LNCAP (cell line): ENCODE results near the gene ARMH3.

ENCODE experiments used
- TF ChIP-seq, protein P1 (sequence below): fragments of 450-650 bp; IDR thresholded peaks from 2 replicates; pipeline ENCODE4 v1.5.1; 2017; ENCODE audit warnings: mild to moderate bottlenecking

ARMH3 gene

DNA sequence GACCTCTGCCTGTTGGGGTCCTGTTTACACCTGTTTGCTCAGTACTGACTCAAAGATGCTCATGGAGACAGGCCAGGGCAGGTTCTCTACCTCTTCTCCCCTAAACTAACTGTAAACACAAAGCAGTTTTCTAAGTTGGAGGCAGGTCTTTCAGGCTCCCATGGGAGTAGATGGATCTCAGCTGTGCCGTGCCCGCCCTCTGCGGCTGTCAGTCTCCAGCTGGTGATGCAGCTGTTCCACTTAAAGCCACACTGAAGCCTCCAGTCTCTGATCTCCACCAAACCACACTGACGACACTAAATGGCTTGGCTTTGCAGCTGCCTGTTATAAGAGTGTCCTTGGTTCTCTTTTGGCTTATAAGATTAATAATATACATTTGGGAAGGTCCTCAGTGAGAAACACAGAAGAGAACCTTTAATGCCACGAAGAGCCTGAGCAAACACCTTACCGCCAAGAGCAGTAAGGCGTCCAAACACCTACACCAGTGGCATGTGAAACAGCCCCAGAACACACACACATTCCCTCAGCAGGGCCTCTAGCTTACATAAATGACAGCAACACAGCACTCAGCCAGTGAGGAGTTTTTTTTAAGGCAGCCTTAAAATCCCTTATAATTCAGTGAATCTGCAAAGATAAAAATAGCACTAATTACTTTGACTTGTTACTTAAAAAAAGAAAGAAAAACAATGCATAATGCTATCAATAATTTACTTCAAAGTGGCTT lies 152.0 kb downstream of the ARMH3 start:
- TF ChIP-seq, protein P1, sequence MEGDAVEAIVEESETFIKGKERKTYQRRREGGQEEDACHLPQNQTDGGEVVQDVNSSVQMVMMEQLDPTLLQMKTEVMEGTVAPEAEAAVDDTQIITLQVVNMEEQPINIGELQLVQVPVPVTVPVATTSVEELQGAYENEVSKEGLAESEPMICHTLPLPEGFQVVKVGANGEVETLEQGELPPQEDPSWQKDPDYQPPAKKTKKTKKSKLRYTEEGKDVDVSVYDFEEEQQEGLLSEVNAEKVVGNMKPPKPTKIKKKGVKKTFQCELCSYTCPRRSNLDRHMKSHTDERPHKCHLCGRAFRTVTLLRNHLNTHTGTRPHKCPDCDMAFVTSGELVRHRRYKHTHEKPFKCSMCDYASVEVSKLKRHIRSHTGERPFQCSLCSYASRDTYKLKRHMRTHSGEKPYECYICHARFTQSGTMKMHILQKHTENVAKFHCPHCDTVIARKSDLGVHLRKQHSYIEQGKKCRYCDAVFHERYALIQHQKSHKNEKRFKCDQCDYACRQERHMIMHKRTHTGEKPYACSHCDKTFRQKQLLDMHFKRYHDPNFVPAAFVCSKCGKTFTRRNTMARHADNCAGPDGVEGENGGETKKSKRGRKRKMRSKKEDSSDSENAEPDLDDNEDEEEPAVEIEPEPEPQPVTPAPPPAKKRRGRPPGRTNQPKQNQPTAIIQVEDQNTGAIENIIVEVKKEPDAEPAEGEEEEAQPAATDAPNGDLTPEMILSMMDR, result no peak

DNA sequence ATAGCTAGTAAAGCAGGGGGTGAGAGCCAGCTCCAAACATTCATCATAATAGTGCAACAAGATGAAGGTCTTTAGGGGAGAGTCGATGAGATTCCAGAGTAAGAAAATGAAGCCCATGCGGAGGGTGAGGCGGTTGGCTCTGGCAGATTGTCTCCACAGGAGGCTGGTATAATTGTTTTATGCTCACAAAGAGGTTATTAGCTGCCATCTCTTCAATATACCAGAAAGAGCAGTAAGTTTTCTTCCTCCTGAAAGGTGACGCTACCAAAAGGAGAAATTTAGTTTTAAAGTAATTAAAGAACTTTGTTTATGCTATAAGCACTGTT lies 153.2 kb downstream of the ARMH3 start:
- TF ChIP-seq, protein P1, result no peak

GRCh38 chr10:101902032-101902819 lies 153.7 kb downstream of the ARMH3 start:
- TF ChIP-seq, protein P1, result no peak

- TF ChIP-seq, protein P1, result no peak
Measured at GRCh38 chr10:101901340-101901739, 154.6 kb downstream of the ARMH3 start.

- TF ChIP-seq, protein P1, result no peak
Measured at GRCh38 chr10:101897633-101898032, 158.3 kb downstream of the ARMH3 start.

- TF ChIP-seq, protein P1, result no peak
Measured at GRCh38 chr10:101896225-101896877, 159.6 kb downstream of the ARMH3 start.

DNA sequence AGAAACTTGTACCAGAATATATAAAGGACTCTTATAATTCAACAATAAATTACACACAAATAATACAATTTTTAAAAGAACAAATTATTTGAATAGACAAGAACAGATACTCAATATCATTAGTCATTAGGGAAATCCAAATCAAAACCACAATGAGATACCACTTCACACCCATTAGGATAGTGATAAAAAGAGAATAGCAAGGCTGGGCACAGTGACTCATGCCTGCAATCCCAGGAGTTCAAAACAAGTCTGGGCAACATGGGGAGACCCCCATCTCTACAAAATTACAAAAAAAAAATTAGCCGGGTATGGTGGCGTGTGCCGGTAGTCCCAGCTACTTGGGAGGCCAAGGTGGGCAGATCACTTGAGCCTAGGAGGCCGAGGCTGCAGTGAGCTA lies 160.2 kb downstream of the ARMH3 start:
- TF ChIP-seq, protein P1, result no peak
